Amniotic stem cell (primary cell): ENCODE measurements around the gene LTBR.
A peak's percentile ranks its signal among the peaks of the same experiment; 100 is the strongest.
"Not testable (repeated sequence)": the region's sequence is repeated elsewhere in the genome, so short reads cannot be mapped to it uniquely, and the experiment has no call there.

Experiments used
- DNase-seq: peaks from one replicate; lab custom pipeline; 2025; lab: John Stamatoyannopoulos, UW

The LTBR gene

GRCh38 chr12:6383572-6384498 is at the start of gene LTBR:
LTBR (plus strand) TSS chr12:6384162; CDS start chr12:6384359, 197 bp downstream.
- peak; percentile 89 for DNase-seq

- no peak for DNase-seq
Observed at GRCh38 chr12:6334359-6334758, 49.6 kb upstream of the LTBR start.

GRCh38 chr12:6334940-6335450 is 49.0 kb upstream of the LTBR start:
- DNase-seq, result no peak

- DNase-seq, result peak; percentile 64
Observed at GRCh38 chr12:6335451-6336078, 48.4 kb upstream of the LTBR start.

GRCh38 chr12:6336079-6336888 is 47.7 kb upstream of the LTBR start:
- peak; percentile 97 for DNase-seq

GRCh38 chr12:6336889-6337853 is 46.8 kb upstream of the LTBR start:
- DNase-seq, result no peak

- DNase-seq, result no peak
Observed at GRCh38 chr12:6337958-6338433, 46.0 kb upstream of the LTBR start.

- not testable (repeated sequence) for DNase-seq
Observed at GRCh38 chr12:6338536-6338935, 45.4 kb upstream of the LTBR start.

- DNase-seq, result no peak
Observed at GRCh38 chr12:6338955-6339354, 45.0 kb upstream of the LTBR start.

GRCh38 chr12:6340032-6340638 is 43.8 kb upstream of the LTBR start:
- DNase-seq, result peak; percentile 46

- DNase-seq, result no peak
Observed at GRCh38 chr12:6340745-6341416, 43.1 kb upstream of the LTBR start.

- no peak for DNase-seq
Observed at GRCh38 chr12:6341417-6342139, 42.4 kb upstream of the LTBR start, which contains the start of gene TNFRSF1A. TNFRSF1A (minus strand) TSS chr12:6342076; CDS start chr12:6341814, 262 bp downstream.

- DNase-seq, result peak; percentile 31
Observed at GRCh38 chr12:6342140-6342889, 41.6 kb upstream of the LTBR start.

GRCh38 chr12:6343518-6343917 is 40.4 kb upstream of the LTBR start:
- DNase-seq, result no peak

- DNase-seq, result not testable (repeated sequence)
Observed at GRCh38 chr12:6344101-6344660, 39.8 kb upstream of the LTBR start.

GRCh38 chr12:6345319-6346091 is 38.5 kb upstream of the LTBR start:
- DNase-seq, result peak; percentile 77

- DNase-seq, result no peak
Observed at GRCh38 chr12:6346235-6346832, 37.6 kb upstream of the LTBR start.
